Stimulated activated CD4-positive, alpha-beta T cell treated with anti-CD3 and anti-CD28 coated beads, Interleukin-1b, Interleukin-23, amount 100 ng/mL, for 24 hours (primary cell): ENCODE data around the gene DLL3.
A peak's percentile ranks its signal among the peaks of the same experiment; 100 is the strongest.

Experiments used
- DNase-seq, 4 experiments: peaks; one replicate each; pipeline ENCODE4 v3.0.0-alpha.2; 2020; ENCODE audit warnings: low read depth in 4 of 4, low spot score in 1 of 4

Gene DLL3

DNA sequence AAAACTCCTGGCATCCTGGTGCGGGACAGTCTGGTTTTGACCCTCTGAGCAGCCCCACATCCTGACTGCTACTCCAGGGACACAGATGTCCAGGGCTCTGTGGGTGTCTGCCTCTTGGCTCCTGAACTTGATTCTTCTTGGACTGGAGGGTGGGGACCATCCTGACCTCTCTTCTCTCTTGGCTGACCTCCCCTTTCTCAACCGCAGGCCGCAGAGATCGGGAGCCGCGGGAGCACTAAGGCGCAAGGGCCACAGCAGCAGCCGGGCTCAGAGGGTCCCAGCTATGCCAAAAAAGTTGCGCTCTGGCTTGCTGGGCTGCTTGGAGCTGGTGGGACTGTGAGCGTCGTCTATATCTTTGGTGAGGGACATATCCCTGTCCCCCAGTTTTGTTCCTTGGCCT lies 17.1 kb upstream of the DLL3 start:
- no peak for DNase-seq

DNA sequence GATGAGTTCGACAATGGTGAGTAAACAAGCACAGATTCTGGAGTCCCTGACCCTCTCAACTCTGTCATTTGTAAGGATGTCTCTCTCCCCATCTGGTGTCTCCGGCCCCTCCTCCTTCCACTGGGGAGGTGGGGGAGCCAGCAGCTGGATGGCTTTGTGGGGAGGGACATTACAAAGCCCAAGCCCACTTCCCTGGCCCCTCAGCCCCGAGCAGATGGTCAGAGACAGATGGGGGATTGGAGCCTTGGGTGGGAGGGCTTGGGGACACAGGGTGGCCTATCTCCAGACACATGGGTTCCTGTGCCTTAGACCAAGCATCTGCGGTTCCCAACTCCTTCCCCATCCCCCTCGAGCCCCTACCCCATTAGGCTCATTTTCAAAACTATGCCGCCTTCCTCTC lies 15.6 kb upstream of the DLL3 start:
- DNase-seq, result no peak

DNA sequence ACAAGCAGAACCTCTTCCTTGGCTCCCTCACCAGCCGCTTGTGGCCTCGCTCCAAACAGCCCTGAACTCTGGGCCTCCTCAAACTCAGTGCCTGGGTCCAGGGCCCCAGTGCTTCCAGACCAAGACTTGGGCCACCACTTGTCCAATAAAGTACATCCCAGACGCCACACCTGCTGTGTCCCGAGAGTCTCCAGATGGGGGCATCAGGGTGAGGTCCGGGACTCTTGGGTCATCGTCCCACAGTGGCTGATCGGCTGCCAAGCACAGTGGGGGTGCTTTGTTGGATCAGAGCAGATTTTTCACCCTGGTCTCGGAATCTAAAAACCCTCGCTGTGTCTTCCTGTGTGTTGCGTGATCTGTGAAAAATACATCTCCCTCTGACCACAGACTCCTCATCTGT lies 9.0 kb upstream of the DLL3 start:
- no peak for DNase-seq

- DNase-seq, result no peak
Measured at GRCh38 chr19:39492225-39492624, 6.5 kb upstream of the DLL3 start.

- DNase-seq, result no peak
Measured at GRCh38 chr19:39492788-39493187, 6.0 kb upstream of the DLL3 start.

DNA sequence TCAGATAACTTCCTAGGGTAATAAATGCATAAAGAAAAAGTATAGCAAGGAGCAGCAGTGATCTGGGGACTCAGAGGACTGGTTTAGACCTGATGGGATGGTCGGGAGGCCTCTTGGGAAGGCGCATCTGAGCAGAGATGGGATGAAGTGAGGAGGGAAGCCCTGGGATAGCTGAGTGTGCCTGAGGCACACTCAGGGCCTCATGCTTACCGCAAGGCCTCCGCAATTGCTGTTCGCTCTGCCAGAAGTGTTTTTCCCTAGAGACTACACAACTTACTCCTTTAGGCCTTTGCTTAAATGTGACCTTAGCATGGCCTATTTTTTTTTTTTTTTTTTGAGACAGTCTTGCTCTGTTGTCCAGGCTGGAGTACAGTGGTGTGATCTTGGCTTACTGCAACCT lies 4.1 kb upstream of the DLL3 start:
- DNase-seq, result no peak

GRCh38 chr19:39496063-39496462 lies 2.7 kb upstream of the DLL3 start:
- no peak for DNase-seq

DNA sequence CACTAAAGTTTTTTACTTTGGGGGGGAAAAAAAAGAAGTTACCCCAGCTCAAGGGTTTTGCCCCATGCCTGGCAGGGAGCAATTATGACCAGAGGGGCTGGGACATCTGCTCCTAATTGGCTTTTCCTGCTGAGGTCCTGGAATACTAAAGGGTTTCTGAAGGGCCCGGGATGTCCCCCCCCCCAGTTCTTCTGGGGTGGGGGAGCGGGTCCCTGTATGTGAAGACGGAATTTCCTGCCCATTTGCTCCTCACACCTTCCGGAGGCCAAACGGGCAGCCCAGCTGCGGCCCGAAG lies 1.1 kb upstream of the DLL3 start:
- no peak for DNase-seq

DNA sequence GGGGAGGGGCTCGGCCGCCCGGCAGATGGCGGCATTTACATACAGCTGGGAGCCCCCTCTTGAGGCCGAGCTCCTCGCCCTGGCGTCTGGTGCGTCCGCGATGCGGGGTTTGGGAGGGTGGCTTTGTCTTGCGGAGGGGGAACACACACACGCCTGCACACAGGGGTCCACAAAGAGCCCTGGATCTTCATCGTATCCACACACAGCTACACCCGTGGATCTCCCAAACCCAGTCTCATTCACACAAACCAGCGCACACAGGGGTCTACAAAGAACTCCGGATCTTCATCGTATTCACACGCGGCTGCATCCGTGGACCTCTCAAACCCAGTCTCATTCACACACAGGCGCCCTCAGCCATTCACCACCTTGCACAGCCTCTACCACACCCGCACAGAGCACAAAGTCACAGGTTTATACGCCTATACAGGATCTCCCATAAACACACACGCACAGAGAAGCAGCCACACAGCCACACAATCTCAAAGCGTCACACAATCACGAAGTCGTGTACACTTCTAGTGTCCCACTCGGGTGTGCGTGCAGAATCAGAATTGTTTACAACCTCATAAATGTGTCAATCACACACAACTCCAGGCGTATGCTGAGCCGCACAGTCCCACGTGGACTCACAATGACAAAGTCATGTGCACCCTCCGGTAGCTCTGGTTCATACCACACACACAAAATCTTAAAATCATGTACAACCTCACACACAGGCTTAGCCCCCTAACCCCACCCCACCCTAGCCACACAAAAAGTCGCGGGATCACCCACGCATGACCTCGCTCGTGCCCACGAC lies 550 bp upstream of the DLL3 start:
- DNase-seq, result no peak

GRCh38 chr19:39499932-39500331 lies 1.2 kb downstream of the DLL3 start:
- DNase-seq, result no peak

GRCh38 chr19:39500543-39500942 lies 1.8 kb downstream of the DLL3 start:
- no peak for DNase-seq

GRCh38 chr19:39501340-39501739 lies 2.6 kb downstream of the DLL3 start:
- no peak for DNase-seq

DNA sequence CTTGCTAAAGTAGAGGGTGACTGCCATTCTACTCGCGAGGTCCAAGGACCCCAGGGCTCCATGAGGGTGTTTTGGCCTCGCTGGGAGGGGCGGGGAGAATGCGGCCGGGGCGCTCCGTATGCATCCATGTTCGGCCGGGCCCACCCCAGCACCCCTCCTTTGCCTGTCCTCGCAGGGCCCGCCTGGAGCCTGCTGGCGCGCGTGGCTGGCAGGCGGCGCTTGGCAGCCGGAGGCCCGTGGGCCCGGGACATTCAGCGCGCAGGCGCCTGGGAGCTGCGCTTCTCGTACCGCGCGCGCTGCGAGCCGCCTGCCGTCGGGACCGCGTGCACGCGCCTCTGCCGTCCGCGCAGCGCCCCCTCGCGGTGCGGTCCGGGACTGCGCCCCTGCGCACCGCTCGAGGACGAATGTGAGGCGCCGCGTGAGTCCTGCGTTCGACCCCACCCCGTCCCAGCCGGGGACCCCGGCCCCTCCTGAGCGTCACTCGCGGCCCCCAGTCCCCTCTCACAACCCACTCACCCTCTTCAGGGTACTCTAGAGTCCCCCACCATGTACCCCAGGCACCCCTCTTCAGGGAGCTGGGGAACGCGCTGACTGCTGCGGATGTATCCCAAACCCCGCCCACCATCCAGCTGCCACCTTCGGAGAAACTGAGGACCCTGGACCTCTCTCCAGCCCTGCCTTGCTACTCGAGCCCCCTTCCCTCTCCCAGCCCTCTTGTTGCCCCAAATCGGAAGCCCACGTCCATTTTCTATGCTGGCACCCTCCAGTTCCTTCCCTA lies 4.1 kb downstream of the DLL3 start:
- DNase-seq, result peak; percentile 36 to 71 (median 58)

GRCh38 chr19:39506598-39506943 lies 7.8 kb downstream of the DLL3 start:
- DNase-seq, result no peak

GRCh38 chr19:39506944-39507714 lies 8.4 kb downstream of the DLL3 start:
- DNase-seq, result peak in 3 of 4 experiments; percentile 23 to 63 (median 46)

GRCh38 chr19:39507715-39508364 lies 9.1 kb downstream of the DLL3 start:
- no peak for DNase-seq

GRCh38 chr19:39508629-39509028 lies 9.9 kb downstream of the DLL3 start:
- DNase-seq, result no peak

DNA sequence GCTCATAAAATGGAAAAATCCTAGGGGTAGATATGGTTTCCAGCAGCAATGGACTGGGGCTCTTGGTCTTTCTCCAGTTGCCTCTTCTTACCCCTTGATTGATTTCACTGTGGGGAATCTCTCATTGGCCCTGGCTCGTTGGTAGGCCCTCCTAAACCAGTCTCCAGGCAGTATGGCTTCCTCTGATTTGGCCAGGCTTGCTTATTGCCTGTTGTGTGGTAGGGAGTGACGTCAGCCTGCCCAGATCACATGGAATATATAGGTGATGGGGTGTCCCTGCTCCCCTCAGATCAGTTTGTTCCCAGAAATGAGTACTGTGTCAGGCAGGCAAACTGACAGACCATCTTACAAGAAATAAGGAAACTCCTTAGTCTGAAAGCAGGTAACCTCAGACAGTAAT lies 10.5 kb downstream of the DLL3 start:
- DNase-seq, result no peak

GRCh38 chr19:39512988-39513387 lies 14.2 kb downstream of the DLL3 start:
- DNase-seq, result no peak

- DNase-seq, result no peak
Measured at GRCh38 chr19:39514840-39515550, 16.2 kb downstream of the DLL3 start, which contains the start of gene SELENOV. Gene SELENOV, plus strand, starts transcription at chr19:39515139. Its CDS starts 74 bp downstream, at chr19:39515213.
